ENCODE data around the gene GARNL3.
A peak's percentile ranks its signal among the peaks of the same experiment; 100 is the strongest.

The GARNL3 gene

GRCh38 chr9:127295005-127295404 lies 30.4 kb downstream of the GARNL3 start:
- no peak for TF ChIP-seq CTCF (conservative IDR thresholded peaks at IDR 0.05; ENCODE audit: low read length)
- DNase-seq (ENCODE audit: low read depth), result no peak
- H3K4me3 ChIP-seq (ENCODE audit: low read length), result no peak overlapping the region

- no peak overlapping the region for H3K4me3 ChIP-seq (ENCODE audit: low read length)
- TF ChIP-seq CTCF (conservative IDR thresholded peaks at IDR 0.05; ENCODE audit: low read length), result no peak
- no peak for DNase-seq (ENCODE audit: low read depth)
These were observed 36.4 kb downstream of the GARNL3 start for GRCh38 chr9:127300886-127301447.

GRCh38 chr9:127303830-127304229 lies 39.3 kb downstream of the GARNL3 start:
- DNase-seq (ENCODE audit: low read depth), result no peak
- no peak for TF ChIP-seq CTCF (conservative IDR thresholded peaks at IDR 0.05; ENCODE audit: low read length)
- H3K4me3 ChIP-seq (ENCODE audit: low read length), result no peak overlapping the region

- H3K4me3 ChIP-seq (ENCODE audit: low read length), result no peak overlapping the region
- TF ChIP-seq CTCF (conservative IDR thresholded peaks at IDR 0.05; ENCODE audit: low read length), result no peak
- no peak for DNase-seq (ENCODE audit: low read depth)
These were observed 40.7 kb downstream of the GARNL3 start for GRCh38 chr9:127305206-127305837.

GRCh38 chr9:127305838-127306226 lies 41.3 kb downstream of the GARNL3 start:
- no peak for DNase-seq (ENCODE audit: low read depth)
- no peak overlapping the region for H3K4me3 ChIP-seq (ENCODE audit: low read length)
- no peak for TF ChIP-seq CTCF (conservative IDR thresholded peaks at IDR 0.05; ENCODE audit: low read length)

GRCh38 chr9:127307802-127308201 lies 43.2 kb downstream of the GARNL3 start:
- H3K4me3 ChIP-seq (ENCODE audit: low read length), result no peak overlapping the region
- DNase-seq (ENCODE audit: low read depth), result no peak
- TF ChIP-seq CTCF (conservative IDR thresholded peaks at IDR 0.05; ENCODE audit: low read length), result no peak

- H3K4me3 ChIP-seq (ENCODE audit: low read length), result no peak overlapping the region
- no peak for TF ChIP-seq CTCF (conservative IDR thresholded peaks at IDR 0.05; ENCODE audit: low read length)
- peak; percentile 72 for DNase-seq (ENCODE audit: low read depth)
These were observed 44.3 kb downstream of the GARNL3 start for GRCh38 chr9:127308652-127309434.
